GM23248 (cell line): ENCODE measurements around the gene PRXL2B.

Source experiments
- EZH2 ChIP-seq: fragments of 200-600 bp; sonication (generic); IDR thresholded peaks from 2 replicates; pipeline ENCODE4 v1.6.1; 2018; ENCODE audit warnings: antibody characterized with exemption, mild to moderate bottlenecking; ENCODE audit not compliant: insufficient read depth, poor library complexity, severe bottlenecking
- EZH2phosphoT487 ChIP-seq: fragments of 200-600 bp; sonication (generic); IDR thresholded peaks from 2 replicates; pipeline ENCODE4 v1.6.1; 2018; ENCODE audit warnings: antibody characterized with exemption, moderate library complexity, mild to moderate bottlenecking, low read depth; ENCODE audit not compliant: insufficient read depth

DNA sequence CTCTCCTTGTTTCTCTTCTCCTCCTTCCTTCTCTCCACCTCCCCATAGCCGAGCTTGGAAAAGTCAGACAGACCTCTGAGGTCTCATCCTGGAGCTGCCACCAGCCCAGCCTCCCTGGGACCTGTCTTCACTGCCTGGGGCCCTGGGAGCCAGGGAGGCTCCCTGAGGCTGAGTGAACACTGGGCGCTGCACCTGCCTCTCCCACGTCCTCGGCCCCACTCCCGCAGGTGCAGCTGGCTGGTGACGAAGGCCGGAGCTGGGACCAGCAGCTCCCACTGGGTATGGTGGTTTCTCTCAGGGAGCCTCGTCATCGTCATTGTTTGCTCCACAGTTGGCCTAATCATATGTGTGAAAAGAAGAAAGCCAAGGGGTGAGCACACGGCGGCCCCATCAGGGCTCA is 25.1 kb upstream of the PRXL2B start:
- TF ChIP-seq EZH2 (no peak), EZH2phosphoT487 (no peak)
